ENCODE results near the gene SERTAD4.

The SERTAD4 gene

GRCh38 chr1:210200124-210200736 is 32.4 kb upstream of the SERTAD4 start:
- TF ChIP-seq ZFP3 (CRISPR knock-in tag; IDR thresholded peaks at IDR 0.05) (no peak), ESRRG (CRISPR knock-in tag; IDR thresholded peaks at IDR 0.05) (no peak), ZNF8 (CRISPR knock-in tag; IDR thresholded peaks at IDR 0.05) (no peak), ZC3H10 (CRISPR knock-in tag; IDR thresholded peaks at IDR 0.05) (no peak), ZNF565 (CRISPR knock-in tag; conservative IDR thresholded peaks at IDR 0.05; ENCODE audit: low read depth) (no peak), ZFP30 (CRISPR knock-in tag; IDR thresholded peaks at IDR 0.05) (no peak)
- ATAC-seq, result no peak

- ATAC-seq, result no peak; the same call in 2 of the 3 replicates
- TF ChIP-seq ZFP30 (CRISPR knock-in tag; IDR thresholded peaks at IDR 0.05) (peak; percentile 83), GLIS3 (CRISPR knock-in tag; IDR thresholded peaks at IDR 0.05) (no peak), CSDC2 (CRISPR knock-in tag; IDR thresholded peaks at IDR 0.05) (no peak)
Measured at GRCh38 chr1:210201681-210202080, 30.9 kb upstream of the SERTAD4 start.

- TF ChIP-seq RARB (CRISPR knock-in tag; IDR thresholded peaks at IDR 0.05) (no peak), ZFP30 (CRISPR knock-in tag; IDR thresholded peaks at IDR 0.05) (no peak), ZNF8 (CRISPR knock-in tag; IDR thresholded peaks at IDR 0.05) (no peak), ISL1 (CRISPR knock-in tag; IDR thresholded peaks at IDR 0.05) (no peak), PATZ1 (CRISPR knock-in tag; IDR thresholded peaks at IDR 0.05; ENCODE audit: borderline replicate concordance) (no peak), POU6F1 (CRISPR knock-in tag; IDR thresholded peaks at IDR 0.05; ENCODE audit: borderline replicate concordance, low read depth) (no peak), TSHZ2 (CRISPR knock-in tag; IDR thresholded peaks at IDR 0.05) (no peak), CSDC2 (CRISPR knock-in tag; IDR thresholded peaks at IDR 0.05) (no peak), BACH2 (CRISPR knock-in tag; IDR thresholded peaks at IDR 0.05; ENCODE audit: borderline replicate concordance) (no peak), ARNTL (CRISPR knock-in tag; IDR thresholded peaks at IDR 0.05; ENCODE audit: borderline replicate concordance, low read depth) (no peak), SNAI2 (CRISPR knock-in tag; IDR thresholded peaks at IDR 0.05) (no peak), OSR1 (CRISPR knock-in tag; IDR thresholded peaks at IDR 0.05) (no peak), CSRNP3 (CRISPR knock-in tag; IDR thresholded peaks at IDR 0.05) (no peak), PPARA (CRISPR knock-in tag; IDR thresholded peaks at IDR 0.05; ENCODE audit: borderline replicate concordance) (no peak), ZC3H10 (CRISPR knock-in tag; IDR thresholded peaks at IDR 0.05) (no peak), TCF4 (CRISPR knock-in tag; IDR thresholded peaks at IDR 0.05; ENCODE audit: borderline replicate concordance) (no peak), ZFP3 (CRISPR knock-in tag; IDR thresholded peaks at IDR 0.05) (no peak), ESRRG (CRISPR knock-in tag; IDR thresholded peaks at IDR 0.05) (no peak)
- no peak for ATAC-seq
Measured at GRCh38 chr1:210207597-210208450, 24.8 kb upstream of the SERTAD4 start.

All from SK-N-SH treated with all-trans-retinoic acid at 6 μM for 48 hours (cell line).